Stimulated activated CD8-positive, alpha-beta memory T cell treated with anti-CD3 and anti-CD28 coated beads, Interleukin-4, amount 100 ng/mL, for 1 hour (primary cell): Measurements from ENCODE around the gene PLA2G2F.

Experiments used
- DNase-seq, 2 donors: peaks; one replicate each; pipeline ENCODE4 v3.0.0-alpha.2; 2020; ENCODE audit warnings: low read depth in 2 of 2, low spot score in 1 of 2

PLA2G2F gene

GRCh38 chr1:20188455-20188817 is 49.3 kb downstream of the PLA2G2F start:
- no peak for DNase-seq

GRCh38 chr1:20189664-20190063 is 50.5 kb downstream of the PLA2G2F start:
- DNase-seq: no peak

- DNase-seq: no peak
These were observed 51.4 kb downstream of the PLA2G2F start for GRCh38 chr1:20190256-20191160.

- DNase-seq: no peak
These were observed 52.2 kb downstream of the PLA2G2F start for GRCh38 chr1:20191266-20191825.

GRCh38 chr1:20192364-20192763 is 53.2 kb downstream of the PLA2G2F start:
- DNase-seq: no peak

- DNase-seq: no peak
These were observed 53.8 kb downstream of the PLA2G2F start for GRCh38 chr1:20192871-20193411.

GRCh38 chr1:20194224-20194623 is 55.1 kb downstream of the PLA2G2F start:
- DNase-seq: no peak

- DNase-seq: peak; percentile 20 to 55
These were observed 55.8 kb downstream of the PLA2G2F start for GRCh38 chr1:20194757-20195461.

- no peak for DNase-seq
These were observed 56.3 kb downstream of the PLA2G2F start for GRCh38 chr1:20195462-20195780.

GRCh38 chr1:20197329-20197791 is 58.2 kb downstream of the PLA2G2F start:
- no peak for DNase-seq

GRCh38 chr1:20198296-20198695 is 59.2 kb downstream of the PLA2G2F start:
- no peak for DNase-seq

GRCh38 chr1:20198918-20199317 is 59.8 kb downstream of the PLA2G2F start:
- DNase-seq: no peak

- no peak for DNase-seq
These were observed 60.3 kb downstream of the PLA2G2F start for GRCh38 chr1:20199403-20199802.

GRCh38 chr1:20199840-20200239 is 60.7 kb downstream of the PLA2G2F start:
- DNase-seq: no peak
